ENCODE data around the gene KCNIP1.

GRCh38 chr5:170642066-170642735, 138.4 kb downstream of the KCNIP1 start:
- no peak for TF ChIP-seq ARID4B (CRISPR knock-in tag; IDR thresholded peaks at IDR 0.05)
- no peak for TF ChIP-seq ESRRA (IDR thresholded peaks at IDR 0.05; ENCODE audit: borderline replicate concordance, low read depth)
- no peak for TF ChIP-seq POU5F1 (IDR thresholded peaks at IDR 0.05; ENCODE audit: borderline replicate concordance, low read depth, low read length, partially characterized antibody)
- no peak for TF ChIP-seq ZNF384 (IDR thresholded peaks at IDR 0.05; ENCODE audit: low read depth, low read length)
- no peak for TF ChIP-seq CREBBP (IDR thresholded peaks at IDR 0.05; ENCODE audit: low read depth, low read length)
- TF ChIP-seq CHD2 (IDR thresholded peaks at IDR 0.05; ENCODE audit: low read depth, low read length) = no peak
- no peak for TF ChIP-seq ZBTB40 (IDR thresholded peaks at IDR 0.05)
- no peak for TF ChIP-seq ZBTB40 (CRISPR knock-in tag; IDR thresholded peaks at IDR 0.05)
- TF ChIP-seq CTCF (IDR thresholded peaks at IDR 0.05 in 2 of 3, conservative IDR thresholded peaks at IDR 0.05 in 1 of 3; ENCODE audit: insufficient read depth in 2 of 3, low read depth in 1 of 3, low read length in 3 of 3) = no peak
- TF ChIP-seq KHSRP (IDR thresholded peaks at IDR 0.05) = no peak
- TF ChIP-seq FOXA3 (CRISPR knock-in tag; conservative IDR thresholded peaks at IDR 0.05 in 1 of 2, IDR thresholded peaks at IDR 0.05 in 1 of 2) = no peak
- TF ChIP-seq CEBPB (tag; IDR thresholded peaks at IDR 0.05) = no peak
